Measurements from ENCODE around the gene ADAMTS7.
"Not testable (repeated sequence)": the region's sequence is repeated elsewhere in the genome, so short reads cannot be mapped to it uniquely, and the experiment has no call there.

GRCh38 chr15:78771020-78771419, 40.2 kb downstream of the ADAMTS7 start:
- TF ChIP-seq MNT (IDR thresholded peaks at IDR 0.05); POLR2AphosphoS5 (IDR thresholded peaks at IDR 0.05; ENCODE audit: low read depth, low read length); THAP7 (CRISPR knock-in tag; IDR thresholded peaks at IDR 0.05); HMGA1 (CRISPR knock-in tag; conservative IDR thresholded peaks at IDR 0.05); HOXA7 (CRISPR knock-in tag; IDR thresholded peaks at IDR 0.05); EP300 (IDR thresholded peaks at IDR 0.05; ENCODE audit: low read depth in 2 of 2, low read length in 2 of 2); EP300 (CRISPR knock-in tag; IDR thresholded peaks at IDR 0.05; ENCODE audit: borderline replicate concordance); POLR2A (IDR thresholded peaks at IDR 0.05; ENCODE audit: insufficient read depth in 1 of 2, low read depth in 2 of 2, low read length in 2 of 2); CTCF (CRISPR knock-in tag; IDR thresholded peaks at IDR 0.05); SP4 (CRISPR knock-in tag; IDR thresholded peaks at IDR 0.05); HMGXB4 (CRISPR knock-in tag; IDR thresholded peaks at IDR 0.05; ENCODE audit: borderline replicate concordance in 1 of 2, low read depth in 1 of 2); ZNF350 (CRISPR knock-in tag; IDR thresholded peaks at IDR 0.05; ENCODE audit: borderline replicate concordance, low read depth): not testable (repeated sequence)
